Upper lobe of left lung (tissue), 6 donors: ENCODE data around the gene PLCE1. TPM values are rescaled to one million over a fixed set of nuclear protein-coding genes. Genes with fewer than 3 reads are reported as not detected.

ENCODE experiments used
- total RNA-seq, 6 donors: library from RNA; depleted of rRNA in 4 of 6; stranded (reverse); fragments of >200 nt in 4 of 6; gene quantifications; one replicate each; pipeline versions ENCODE4 v1.1.0 to v1.2.1, GENCODE V29; 2016 to 2021
- donor health status: DM: no; HTN: no; CAD: no; lungs with moderate emphysema.
- donor health status: DM: no; HTN: yes; CAD: no; lungs with severe emphysema.

Gene PLCE1
- total RNA-seq, 6 donors from 2014 or later: 8.4 to 15.0 (median 12.3) TPM

Other genes starting within 250 kb of the PLCE1 start
- not detected for gene LGI1, start 236.0 kb upstream of the PLCE1 start, total RNA-seq
- 10 to 100 TPM in 1 of 6 donors, 1 to 10 TPM in 5; 2.4 to 10.5 (median 3.2) TPM for gene SLC35G1, start 100.0 kb upstream of the PLCE1 start, total RNA-seq